NCI-H1048 (cell line): Measurements from ENCODE around the gene CELA3A.
A peak's percentile ranks its signal among the peaks of the same experiment; 100 is the strongest.
"Not testable (repeated sequence)": the region's sequence is repeated elsewhere in the genome, so short reads cannot be mapped to it uniquely, and the experiment has no call there.

Source experiments
- DNase-seq: peaks from one replicate; lab custom pipeline; 2025; lab: John Stamatoyannopoulos, UW

CELA3A gene

DNA sequence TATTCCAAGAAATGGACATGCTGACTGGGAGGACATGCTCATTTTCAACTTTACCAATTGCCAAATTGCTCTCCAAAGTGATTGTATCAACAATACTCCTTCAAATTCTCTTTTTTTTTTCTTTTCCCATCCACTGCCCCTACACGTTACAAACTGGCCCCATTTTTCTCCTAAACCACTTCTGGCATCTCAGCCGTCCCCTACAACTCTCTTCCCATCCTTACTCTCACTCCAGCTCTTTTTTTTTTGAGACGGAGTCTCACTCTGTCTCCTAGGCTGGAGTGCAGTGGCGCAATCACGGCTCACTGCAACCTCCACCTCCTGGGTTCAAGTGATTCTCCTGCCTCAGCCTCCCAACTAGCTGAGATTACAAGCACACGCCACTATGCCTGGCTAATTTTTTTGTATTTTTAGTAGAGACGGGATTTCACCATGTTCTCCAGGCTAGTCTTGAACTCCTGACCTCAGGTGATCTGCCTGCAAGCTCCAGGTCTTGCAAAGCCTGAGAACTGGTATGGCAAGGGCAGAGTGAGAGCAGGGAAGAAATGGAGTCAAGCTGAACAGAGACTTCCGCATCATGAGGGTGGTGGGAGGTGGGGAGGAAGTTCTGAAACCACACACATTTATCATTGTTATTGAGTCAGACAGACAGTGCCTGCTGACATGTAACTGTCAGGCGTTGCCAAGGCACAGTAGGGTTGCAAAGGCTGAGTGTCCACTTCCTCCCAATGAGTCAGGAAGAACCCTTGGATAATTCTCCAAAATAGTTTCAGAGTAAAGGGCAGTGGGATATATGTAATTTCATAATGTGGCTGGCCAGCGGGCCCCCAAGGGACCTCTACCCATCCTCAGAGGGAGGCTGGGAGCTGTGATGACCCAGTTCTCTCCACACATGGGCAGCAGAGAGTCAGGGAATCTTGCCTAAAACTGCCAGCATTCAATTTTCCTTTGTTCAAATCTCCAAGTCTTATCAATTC is 17.4 kb downstream of the CELA3A start:
- DNase-seq, result no peak

DNA sequence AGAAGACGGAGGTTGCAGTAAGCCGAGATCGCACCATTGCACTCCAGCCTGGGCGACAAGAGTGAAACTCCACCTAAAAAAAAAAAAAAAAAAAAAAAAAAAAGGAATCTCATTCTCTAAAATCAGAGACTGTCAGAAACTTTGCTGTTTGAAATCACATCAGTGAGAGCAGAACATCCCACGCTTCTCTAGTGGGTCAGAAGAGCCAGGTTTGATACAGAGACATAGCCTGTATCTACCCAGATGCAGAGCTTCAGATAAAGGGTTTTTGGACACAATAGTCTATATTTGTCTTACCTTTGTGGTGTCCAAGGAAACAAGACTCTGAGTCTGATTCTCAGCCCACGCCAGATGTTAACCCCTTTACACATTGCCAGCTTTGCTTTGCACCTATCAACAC is 19.6 kb downstream of the CELA3A start:
- DNase-seq, result no peak

DNA sequence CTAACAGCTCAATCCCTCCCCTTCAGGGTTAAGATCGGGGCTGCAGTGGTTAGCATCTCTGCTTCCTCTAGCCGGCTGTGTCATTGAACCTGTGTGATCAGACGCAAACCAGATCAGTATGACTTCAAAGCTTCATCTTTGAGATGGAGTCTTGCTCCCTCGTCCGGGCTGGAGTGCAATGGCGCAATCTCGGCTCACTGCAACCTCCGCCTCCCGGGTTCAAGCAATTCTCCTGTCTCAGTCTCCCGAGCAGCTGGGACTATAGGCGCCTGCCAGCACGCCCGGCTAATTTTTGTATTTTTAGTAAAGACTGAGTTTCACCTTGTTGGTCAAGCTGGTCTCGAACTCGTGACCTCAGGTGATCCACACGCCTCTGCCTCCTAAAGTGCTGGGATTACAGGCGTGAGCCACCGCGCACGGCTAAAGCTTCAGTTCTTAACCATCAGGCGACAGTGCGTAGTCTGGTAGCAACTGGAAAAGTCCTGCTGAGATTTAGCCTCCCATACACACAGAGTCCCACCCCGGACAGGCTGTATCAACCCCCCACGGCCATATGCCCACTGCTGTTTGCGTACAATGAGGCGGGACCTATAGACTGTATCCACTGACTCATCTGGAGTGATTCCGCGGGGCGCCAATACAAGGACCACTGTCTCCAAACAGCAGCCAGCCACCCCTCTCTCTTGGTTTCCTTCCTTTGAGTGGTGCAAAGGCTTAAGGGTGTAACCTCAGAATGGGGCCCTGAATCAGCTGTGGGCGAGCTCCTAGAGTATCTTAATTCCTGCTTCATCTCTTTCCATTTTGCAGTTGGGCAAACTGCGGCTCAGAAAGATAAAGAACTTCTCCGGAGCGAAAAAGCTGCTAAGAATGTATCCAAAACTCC is 23.3 kb downstream of the CELA3A start:
- no peak for DNase-seq

DNA sequence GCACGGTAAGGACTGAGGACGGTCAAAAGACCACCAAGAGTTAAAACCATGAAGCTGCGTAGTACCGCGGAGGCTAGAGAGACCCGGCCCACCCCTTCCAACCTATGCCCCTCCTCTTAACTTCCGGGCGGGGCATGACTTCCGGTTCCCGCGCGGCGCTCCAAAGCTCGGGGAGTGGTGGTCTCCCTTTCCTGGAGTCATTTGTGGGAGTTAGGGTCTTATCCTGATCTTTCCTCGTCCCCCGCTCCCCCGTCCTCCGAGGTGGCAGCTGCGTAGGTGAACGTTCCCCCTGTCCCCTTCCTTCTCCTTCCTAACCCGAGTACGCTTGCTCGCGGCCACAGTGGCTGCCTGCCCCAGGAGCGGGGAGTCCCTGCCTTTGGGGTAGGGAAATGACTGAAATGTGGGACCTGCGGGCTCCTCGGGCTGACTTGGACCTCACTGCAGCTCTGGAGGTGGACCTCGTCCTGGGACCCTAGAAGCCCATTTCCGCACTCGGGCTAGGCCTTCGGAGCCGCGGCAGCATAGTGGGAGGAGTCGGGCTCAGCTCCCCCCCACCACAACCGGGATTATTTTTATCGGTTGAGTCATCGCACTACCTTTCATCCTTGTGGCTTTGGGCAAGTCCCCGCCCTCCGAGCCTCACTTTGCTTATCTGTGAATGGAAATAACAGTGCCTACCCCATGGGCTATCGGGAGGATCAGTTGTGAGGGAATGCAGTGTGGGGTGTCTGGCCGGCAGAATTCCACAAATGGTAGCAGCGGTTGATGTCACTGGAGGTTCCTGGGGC is 24.1 kb downstream of the CELA3A start:
- DNase-seq, result peak; percentile 60

- no peak for DNase-seq
These were observed 25.4 kb downstream of the CELA3A start for GRCh38 chr1:22026924-22027289.

DNA sequence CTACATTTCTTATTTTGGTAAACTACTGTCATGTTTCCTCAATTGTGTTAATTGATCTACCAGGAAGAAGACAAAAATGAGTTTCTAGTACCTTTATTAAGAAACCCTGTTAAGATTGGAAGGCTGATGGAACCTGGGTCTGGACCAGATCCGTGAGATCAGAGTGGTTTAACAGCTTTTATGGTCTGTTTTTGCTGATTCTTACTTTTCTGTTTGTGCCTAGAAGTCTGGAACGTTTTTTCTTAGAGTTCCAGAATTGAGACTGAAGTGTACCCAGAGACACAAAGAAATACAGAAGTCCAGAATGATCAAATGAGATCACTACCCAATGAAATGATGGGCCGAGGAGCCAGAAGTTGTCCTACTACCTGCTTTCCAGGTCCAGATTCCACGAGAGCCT is 28.6 kb downstream of the CELA3A start:
- DNase-seq, result no peak

- DNase-seq, result no peak
These were observed 29.0 kb downstream of the CELA3A start for GRCh38 chr1:22030473-22030872.

DNA sequence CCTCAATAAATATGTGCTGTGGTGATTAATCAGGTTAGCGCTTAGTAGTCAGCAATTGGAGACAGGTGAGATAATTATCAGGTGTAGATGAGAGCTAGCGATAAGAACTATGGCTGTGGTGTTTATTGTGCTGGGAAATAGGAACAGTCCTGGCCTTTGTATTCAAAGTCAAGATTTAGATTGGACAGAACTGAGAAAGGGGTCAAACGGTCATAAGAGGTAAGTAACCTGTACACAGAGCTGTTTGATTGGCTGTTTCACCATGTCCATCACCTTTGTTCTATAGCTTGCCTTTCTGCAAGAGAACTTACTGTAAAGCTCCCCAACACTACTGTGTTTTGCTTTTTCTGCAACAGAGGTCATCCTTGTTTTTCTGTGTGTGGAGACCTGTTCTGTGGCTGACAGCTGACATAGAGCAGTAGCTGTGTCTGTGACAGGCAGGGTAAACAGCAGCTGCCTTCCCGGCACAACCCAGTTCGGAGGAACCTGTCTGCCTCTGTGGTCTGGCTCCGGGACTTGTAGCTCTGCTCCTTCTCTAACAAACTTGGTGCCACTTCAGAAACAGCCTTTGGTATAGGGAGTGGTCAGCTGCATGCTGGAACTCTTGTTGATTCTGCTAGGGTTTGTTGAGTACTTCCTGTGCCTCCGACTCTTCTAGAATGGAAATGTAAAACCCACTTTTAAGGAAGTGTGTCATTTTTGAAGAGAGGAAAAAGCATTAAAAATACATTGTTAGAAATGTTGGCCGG is 29.9 kb downstream of the CELA3A start:
- DNase-seq, result no peak

DNA sequence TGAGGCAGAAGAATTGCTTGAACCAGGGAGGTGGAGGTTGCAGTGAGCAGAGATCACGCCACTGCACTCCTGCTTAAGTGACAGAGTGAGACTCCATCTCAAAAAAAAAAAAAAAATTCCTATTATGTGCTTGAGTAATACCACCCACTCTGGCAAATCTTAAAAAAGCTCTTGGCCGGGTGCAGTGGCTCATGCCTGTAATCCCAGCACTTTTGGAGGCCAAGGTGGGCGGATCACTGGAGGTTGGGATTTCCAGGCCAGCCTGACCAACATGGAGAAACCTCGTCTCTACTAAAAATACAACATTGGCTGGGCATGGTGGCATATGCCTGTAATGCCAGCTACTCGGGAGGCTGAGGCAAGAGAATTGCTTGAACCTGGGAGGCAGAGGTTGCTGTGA is 33.4 kb downstream of the CELA3A start:
- DNase-seq, result not testable (repeated sequence)

DNA sequence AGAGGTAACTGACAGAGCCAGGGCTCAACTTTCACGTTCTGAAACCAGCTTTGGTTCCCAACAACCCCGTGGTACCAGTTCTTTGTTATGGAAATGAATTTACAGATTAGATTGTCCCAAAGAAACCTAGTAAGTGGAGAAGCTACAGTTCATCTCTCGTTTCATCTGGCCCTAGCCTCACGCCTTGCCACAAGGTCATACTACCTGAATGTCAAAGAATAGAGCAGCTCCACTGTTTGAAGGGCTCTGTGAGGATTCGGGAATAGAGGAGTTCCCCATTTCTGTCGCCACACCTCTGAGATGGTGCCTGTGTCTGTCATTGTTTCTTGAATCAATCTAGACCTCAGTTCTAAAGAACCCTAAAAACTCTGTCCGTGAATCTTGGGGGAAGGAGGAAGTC is 36.1 kb downstream of the CELA3A start:
- no peak for DNase-seq

DNA sequence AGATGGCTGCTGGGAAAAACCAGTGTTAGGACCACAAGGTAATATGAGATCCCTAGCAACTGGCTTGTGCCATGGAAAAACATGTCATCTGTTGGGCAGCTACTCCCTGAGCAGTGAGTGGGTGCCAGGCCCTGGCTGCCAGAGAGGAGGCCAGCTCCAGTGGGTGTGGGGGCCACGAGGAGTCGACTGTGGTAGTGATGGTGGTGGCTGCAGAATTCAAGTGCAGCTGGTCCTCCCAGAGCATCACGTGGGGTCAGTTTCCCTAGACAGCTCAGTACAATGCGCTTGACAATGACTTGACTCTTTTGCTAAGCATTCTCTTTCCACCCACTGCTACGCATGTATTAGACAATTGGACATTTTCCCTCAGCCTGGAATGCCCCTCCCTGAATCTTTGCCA is 36.6 kb downstream of the CELA3A start:
- no peak for DNase-seq

DNA sequence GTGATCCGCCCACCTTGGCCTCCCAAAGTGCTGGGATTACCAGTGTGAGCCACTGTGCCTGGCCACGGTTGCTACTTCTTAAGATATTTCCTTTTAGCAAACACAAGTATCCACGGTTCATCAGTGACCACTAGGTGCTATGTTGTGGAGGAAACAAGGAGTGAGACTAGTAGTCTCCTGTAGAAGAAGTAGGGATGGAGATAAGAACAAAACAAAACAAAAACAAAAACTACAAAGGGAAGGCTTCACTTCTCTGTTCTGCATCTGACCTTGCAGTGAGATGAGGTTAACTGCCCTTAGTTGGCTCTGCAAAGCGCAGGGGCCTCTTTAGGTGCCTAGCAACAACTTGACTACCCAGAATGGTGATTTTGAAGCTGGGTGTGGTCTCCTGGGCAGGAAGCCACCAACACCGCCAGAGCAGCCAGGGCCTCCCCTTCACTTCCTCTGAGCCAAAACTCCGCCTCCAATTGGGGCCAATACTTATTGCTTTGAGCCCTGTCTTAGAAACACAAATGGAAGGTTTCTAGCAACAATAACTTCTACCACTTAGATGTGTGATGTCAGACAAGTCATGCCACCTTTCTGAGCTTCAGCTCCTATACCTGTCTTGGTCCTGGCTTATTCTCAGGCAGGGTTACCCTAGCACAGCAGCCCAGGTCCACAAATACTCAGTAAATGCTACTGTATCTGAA is 38.3 kb downstream of the CELA3A start:
- DNase-seq, result no peak

GRCh38 chr1:22040286-22040623 is 38.8 kb downstream of the CELA3A start:
- DNase-seq, result no peak

DNA sequence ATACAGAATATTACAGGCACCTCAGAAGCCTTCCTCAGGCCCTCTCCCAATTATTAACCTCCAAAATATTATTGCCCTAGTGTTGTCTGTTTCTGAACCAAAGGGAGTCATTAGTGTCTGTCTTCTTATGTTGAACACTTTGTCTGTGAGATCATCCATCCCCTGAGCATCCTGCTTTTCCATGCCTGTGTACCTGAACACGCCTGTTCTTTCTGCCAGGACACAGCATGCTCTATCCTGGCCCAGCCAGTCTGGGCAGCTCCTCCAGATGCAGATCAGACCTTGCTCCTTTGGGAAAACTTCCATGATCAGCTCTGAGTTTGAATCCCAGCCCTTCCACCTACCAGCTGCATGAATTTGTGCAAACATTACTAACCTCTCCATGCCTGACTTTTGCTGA is 40.0 kb downstream of the CELA3A start:
- DNase-seq, result no peak

DNA sequence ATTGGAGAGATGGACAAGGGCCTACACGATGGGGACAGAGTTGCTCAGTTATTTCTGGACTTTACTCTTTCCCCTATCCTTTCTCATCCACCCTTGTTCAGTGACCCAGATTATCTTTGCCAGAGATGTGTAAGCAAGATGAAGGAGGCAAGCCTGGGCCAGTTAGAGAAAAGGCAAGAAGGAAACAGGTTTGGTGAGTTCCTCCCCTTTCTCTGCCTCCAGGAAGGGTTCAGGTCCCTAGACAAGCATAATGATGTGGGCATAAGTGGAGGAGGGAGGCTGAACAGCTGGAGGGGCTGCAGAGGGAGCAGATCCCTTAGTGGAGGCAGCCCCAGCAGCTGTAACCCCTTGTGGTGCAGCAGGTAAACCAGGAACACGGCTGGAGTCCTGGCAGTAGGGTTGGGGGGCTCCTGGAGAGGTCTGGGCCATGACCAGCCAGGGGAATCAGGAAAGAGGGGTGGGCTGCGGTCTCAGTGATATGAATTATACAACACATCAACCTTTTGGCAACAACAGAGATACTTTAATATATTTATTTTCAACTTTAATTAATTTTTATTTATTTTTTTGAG is 41.8 kb downstream of the CELA3A start:
- DNase-seq, result no peak

DNA sequence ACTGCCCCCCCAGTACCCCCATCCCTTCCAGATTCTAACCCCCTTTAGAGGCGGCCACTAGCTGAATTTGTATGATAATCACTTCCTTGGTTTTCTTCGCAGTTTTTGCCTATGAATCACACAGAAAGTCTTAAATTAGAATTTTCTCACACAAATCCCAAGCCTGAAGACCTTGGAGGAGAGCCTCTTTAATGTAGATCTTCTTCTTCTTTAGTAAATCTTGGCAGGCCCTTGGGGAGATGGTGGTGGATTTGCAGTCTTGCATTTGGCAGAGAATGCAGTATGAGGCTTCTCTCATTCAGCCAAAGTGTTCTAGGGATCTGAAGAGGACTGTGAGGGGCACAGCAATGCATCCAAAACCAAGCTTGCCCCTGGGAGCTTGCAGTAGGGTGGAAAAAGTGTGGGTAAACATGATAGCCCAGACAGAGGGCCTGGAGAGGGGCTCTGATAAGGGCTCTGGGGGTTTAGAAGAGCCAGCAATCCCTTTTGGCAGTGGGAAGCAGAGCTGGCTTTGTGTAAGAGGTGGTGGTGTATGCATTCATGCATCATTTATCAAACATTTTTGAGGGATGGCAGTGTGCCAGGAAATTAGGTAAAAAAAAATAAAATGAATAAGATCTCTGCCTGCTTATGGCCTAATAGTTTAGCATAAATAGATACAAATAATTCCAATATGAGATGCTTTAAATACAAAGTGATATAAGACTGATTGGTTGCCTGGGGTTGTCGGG is 43.4 kb downstream of the CELA3A start:
- no peak for DNase-seq

- DNase-seq, result no peak
These were observed 44.3 kb downstream of the CELA3A start for GRCh38 chr1:22045604-22046228.

DNA sequence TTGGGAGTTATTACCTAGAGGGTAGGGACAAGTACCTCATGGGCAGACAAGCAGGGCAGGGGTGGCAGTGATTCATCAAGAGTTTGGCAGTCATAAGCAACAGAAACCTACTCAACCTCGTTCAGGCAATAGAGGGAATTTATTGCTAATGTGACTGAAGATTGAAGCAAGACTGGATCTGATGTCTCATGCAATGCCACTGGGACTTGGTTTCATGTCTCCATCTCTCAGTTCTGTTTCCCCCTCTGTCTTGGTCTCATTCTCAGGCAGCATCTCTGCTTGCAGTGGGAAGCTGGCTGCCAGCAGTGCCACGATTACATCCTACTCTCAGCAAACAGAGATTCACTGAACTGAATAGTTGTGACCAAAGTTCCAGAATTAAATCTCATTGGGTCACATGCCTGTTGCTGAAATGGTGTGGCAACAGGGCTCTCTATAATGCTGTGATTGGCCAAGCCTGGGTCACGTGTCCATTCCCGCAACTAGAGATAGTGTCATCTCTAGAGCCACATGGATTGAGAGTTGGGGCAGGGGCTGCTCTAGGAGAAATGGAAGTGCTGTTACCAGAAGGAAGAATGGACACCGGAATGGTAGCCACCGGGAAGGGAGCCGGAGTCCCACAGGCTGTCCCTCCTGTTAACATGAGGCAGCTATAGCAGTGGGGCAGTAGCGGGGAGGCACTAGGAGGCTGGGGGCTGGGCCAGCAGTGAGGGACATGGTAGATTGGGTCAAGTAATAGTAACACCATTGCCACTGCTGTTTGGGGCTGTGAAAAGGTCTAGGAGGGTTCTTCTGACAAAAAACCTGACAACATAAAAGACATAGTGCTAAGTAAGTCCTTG is 47.1 kb downstream of the CELA3A start:
- no peak for DNase-seq

DNA sequence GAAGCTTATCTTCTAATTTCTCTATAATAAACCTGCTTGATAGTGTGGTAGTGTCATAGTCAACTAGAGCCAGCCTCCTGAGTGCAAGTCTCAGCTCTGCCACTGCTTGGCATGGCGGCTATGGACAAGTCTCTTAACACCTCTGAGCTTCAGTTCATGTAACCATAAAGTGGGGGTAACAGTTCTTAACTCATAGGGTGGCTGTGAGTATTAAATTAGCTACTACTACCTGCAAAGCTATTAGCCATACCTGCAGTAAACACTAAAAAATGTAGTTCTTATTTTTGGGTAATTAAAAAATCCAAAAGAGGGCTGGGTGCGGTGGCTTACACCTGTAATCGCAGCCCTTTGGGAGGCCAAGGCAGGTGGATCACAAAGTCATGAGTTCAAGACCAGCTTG is 48.9 kb downstream of the CELA3A start:
- no peak for DNase-seq
